SU-DHL-6 (cell line): ENCODE results near the gene C1orf50.

Source experiments
- H2AFZ ChIP-seq: fragments of 200-600 bp; sonication (generic); 2 replicates; pipeline ENCODE4 v1.6.1; 2014; ENCODE audit warnings: low read depth, mild to moderate bottlenecking, moderate library complexity, mixed read lengths, antibody characterized with exemption, low read length; ENCODE audit not compliant: severe bottlenecking
- H3F3A ChIP-seq: fragments of 200-600 bp; shearing (Covaris generic); 2 replicates; pipeline ENCODE4 v1.6.0; 2016; ENCODE audit warnings: antibody characterized with exemption, mild to moderate bottlenecking; ENCODE audit not compliant: insufficient read depth
- H3K27ac ChIP-seq: fragments of 200-600 bp; sonication (generic); 2 replicates; pipeline ENCODE4 v1.5.1; 2016; ENCODE audit warnings: low read depth, mild to moderate bottlenecking, low read length, moderate library complexity, mixed read lengths
- H3K27me3 ChIP-seq: fragments of 200-600 bp; sonication (generic), shearing (Covaris generic); 2 replicates; pipeline ENCODE4 v1.6.0; 2014; ENCODE audit warnings: mild to moderate bottlenecking, low read length
- H3K36me3 ChIP-seq: fragments of 200-600 bp; sonication (generic); 2 replicates; pipeline ENCODE4 v1.6.1; 2014; ENCODE audit warnings: mild to moderate bottlenecking, low read length, mixed read lengths
- H3K4me2 ChIP-seq: fragments of 300-600, 200-600 bp; shearing (Covaris generic), sonication (generic); 2 replicates; pipeline ENCODE4 v1.6.0; 2014; ENCODE audit warnings: low read length, low read depth, mild to moderate bottlenecking; ENCODE audit not compliant: poor library complexity, severe bottlenecking
- H3K4me3 ChIP-seq: fragments of 200-600 bp; sonication (generic); 2 replicates; pipeline ENCODE4 v1.5.1; 2014; ENCODE audit warnings: antibody characterized with exemption, low read length, mild to moderate bottlenecking, mixed read lengths; ENCODE audit not compliant: insufficient read depth, poor library complexity, severe bottlenecking
- H3K79me2 ChIP-seq: fragments of 200-600 bp; sonication (generic); 2 replicates; pipeline ENCODE4 v1.6.1; 2014; ENCODE audit warnings: mild to moderate bottlenecking, low read length, moderate library complexity; ENCODE audit not compliant: insufficient read depth
- H3K9ac ChIP-seq: fragments of 200-600 bp; sonication (generic); 2 replicates; pipeline ENCODE4 v1.7.0; 2014; ENCODE audit warnings: mild to moderate bottlenecking, low read length
- H3K9me2 ChIP-seq: fragments of 200-600 bp; sonication (generic); replicated peaks from 2 replicates; pipeline ENCODE4 v1.6.1; 2014; ENCODE audit warnings: low read length; ENCODE audit not compliant: insufficient read depth
- H3K9me3 ChIP-seq: fragments of 200-600 bp; sonication (generic); 2 replicates; pipeline ENCODE4 v1.6.1; 2014; ENCODE audit warnings: low read length, mixed read lengths; ENCODE audit not compliant: insufficient read depth
- H4K20me1 ChIP-seq: fragments of 200-600 bp; sonication (generic); 2 replicates; pipeline ENCODE4 v1.6.1; 2014; ENCODE audit warnings: low read depth, mild to moderate bottlenecking, antibody characterized with exemption, low read length, moderate library complexity, mixed read lengths
- CTCF ChIP-seq: fragments of 200-600 bp; sonication (generic); IDR thresholded peaks from one replicate; pipeline ENCODE4 v1.5.1; 2017; ENCODE audit warnings: antibody characterized with exemption, mild to moderate bottlenecking, low read length, moderate library complexity; ENCODE audit not compliant: insufficient read depth, poor library complexity, severe bottlenecking
- EZH2phosphoT487 ChIP-seq: fragments of 200-600 bp; sonication (generic), shearing (Covaris generic); conservative IDR thresholded peaks from 2 replicates; pipeline ENCODE4 v1.6.1; 2018; ENCODE audit warnings: mild to moderate bottlenecking, antibody characterized with exemption, low read length, moderate library complexity, mixed read lengths

Gene C1orf50

GRCh38 chr1:42734201-42735035, 32.6 kb upstream of the C1orf50 start:
- Histone ChIP-seq H3K4me3 (no peak overlapping the region), H3K9ac (no peak overlapping the region), H3K9me3 (no peaks in the 10 kb centered on the region), H3F3A (no peaks in the 10 kb centered on the region), H3K79me2 (no peaks in the 10 kb centered on the region), H3K4me2 (no peak overlapping the region), H3K36me3 (no peaks in the 10 kb centered on the region), H4K20me1 (no peaks in the 10 kb centered on the region), H3K27me3 (no peaks in the 10 kb centered on the region), H2AFZ (no peak overlapping the region), H3K9me2 (no peaks in the 10 kb centered on the region), H3K27ac (no peak overlapping the region)
- TF ChIP-seq CTCF = no peak
- no peak for TF ChIP-seq EZH2phosphoT487

GRCh38 chr1:42735056-42735455, 32.0 kb upstream of the C1orf50 start:
- H3K4me2 ChIP-seq = no peak overlapping the region

GRCh38 chr1:42735477-42736105, 31.5 kb upstream of the C1orf50 start:
- H3K4me3 ChIP-seq = no peak overlapping the region
- H3K9ac ChIP-seq = no peak overlapping the region
- H3K36me3 ChIP-seq = no peaks in the 10 kb centered on the region
- no peak overlapping the region for H3K4me2 ChIP-seq
- TF ChIP-seq CTCF (no peak), EZH2phosphoT487 (no peak)
- H2AFZ ChIP-seq = no peak overlapping the region
- no peaks in the 10 kb centered on the region for H4K20me1 ChIP-seq
- H3K9me2 ChIP-seq = no peaks in the 10 kb centered on the region
- H3F3A ChIP-seq = no peaks in the 10 kb centered on the region
- no peaks in the 10 kb centered on the region for H3K79me2 ChIP-seq
- H3K9me3 ChIP-seq = no peaks in the 10 kb centered on the region
- H3K27ac ChIP-seq = no peak overlapping the region
- H3K27me3 ChIP-seq = no peaks in the 10 kb centered on the region

More at GRCh38 chr1:42735056-42735455, 32.0 kb upstream of the C1orf50 start:
- no peak overlapping the region for H3K9ac ChIP-seq
- no peaks in the 10 kb centered on the region for H3K27me3 ChIP-seq
- TF ChIP-seq EZH2phosphoT487 (no peak), CTCF (no peak)
- H3K36me3 ChIP-seq = no peaks in the 10 kb centered on the region
- H4K20me1 ChIP-seq = no peaks in the 10 kb centered on the region
- H2AFZ ChIP-seq = no peak overlapping the region
- no peaks in the 10 kb centered on the region for H3K9me3 ChIP-seq
- no peak overlapping the region for H3K27ac ChIP-seq
- H3K79me2 ChIP-seq = no peaks in the 10 kb centered on the region
- H3K4me3 ChIP-seq = no peak overlapping the region
- H3F3A ChIP-seq = no peaks in the 10 kb centered on the region
- no peaks in the 10 kb centered on the region for H3K9me2 ChIP-seq
